Activated CD8-positive, alpha-beta memory T cell treated with anti-CD3 and anti-CD28 coated beads for 36 hours (primary cell): ENCODE results near the gene TENM3. TPM values are rescaled to one million over a fixed set of nuclear protein-coding genes. Genes with fewer than 3 reads are reported as not detected.

Experiments
- CTCF ChIA-PET: fragments of 350-600 bp; sonication (Branson Sonifier 250); formaldehyde crosslinking; loops from one replicate; lab custom pipeline; 2021; ENCODE audit warnings: antibody characterized with exemption; lab: Charles Lee
- POLR2A ChIA-PET: fragments of 350-600 bp; sonication (Branson Sonifier 250); formaldehyde crosslinking; loops from one replicate; lab custom pipeline; 2021; ENCODE audit warnings: antibody characterized with exemption; lab: Charles Lee
- total RNA-seq, 2 experiments: library from RNA; stranded (reverse); gene quantifications; one replicate each; pipeline ENCODE4 v1.2.3, GENCODE V29; 2021

TENM3 gene
- total RNA-seq, 2 experiments from 2014 or later = not detected

GRCh38 chr4:182425302-182425701 lies 182.1 kb downstream of the TENM3 start:
- POLR2A ChIA-PET = no interaction called here
- CTCF ChIA-PET = no interaction called here

- POLR2A ChIA-PET = no interaction called here
Measured at GRCh38 chr4:182426901-182427300, 183.7 kb downstream of the TENM3 start.

GRCh38 chr4:182427554-182427953 lies 184.4 kb downstream of the TENM3 start:
- ChIA-PET POLR2A (no interaction called here), CTCF (no interaction called here)

More at GRCh38 chr4:182426901-182427300, 183.7 kb downstream of the TENM3 start:
- CTCF ChIA-PET = no interaction called here

GRCh38 chr4:182429896-182430295 lies 186.7 kb downstream of the TENM3 start:
- CTCF ChIA-PET = no interaction called here
- POLR2A ChIA-PET = no interaction called here

- ChIA-PET POLR2A (no interaction called here), CTCF (no interaction called here)
Measured at GRCh38 chr4:182432819-182433218, 189.6 kb downstream of the TENM3 start.

GRCh38 chr4:182434720-182435119 lies 191.5 kb downstream of the TENM3 start:
- ChIA-PET POLR2A (no interaction called here), CTCF (no interaction called here)

GRCh38 chr4:182435401-182435800 lies 192.2 kb downstream of the TENM3 start:
- CTCF ChIA-PET = no interaction called here
- POLR2A ChIA-PET = no interaction called here

GRCh38 chr4:182443070-182443469 lies 199.9 kb downstream of the TENM3 start:
- CTCF ChIA-PET = no interaction called here
- POLR2A ChIA-PET = no interaction called here

GRCh38 chr4:182447767-182448280 lies 204.6 kb downstream of the TENM3 start:
- ChIA-PET POLR2A (no interaction called here), CTCF (no interaction called here)

- CTCF ChIA-PET = no interaction called here
- POLR2A ChIA-PET = no interaction called here
Measured at GRCh38 chr4:182448281-182449151, 205.3 kb downstream of the TENM3 start.

- POLR2A ChIA-PET = no interaction called here
- CTCF ChIA-PET = no interaction called here
Measured at GRCh38 chr4:182449186-182449929, 206.2 kb downstream of the TENM3 start.

- CTCF ChIA-PET = no interaction called here
- POLR2A ChIA-PET = no interaction called here
Measured at GRCh38 chr4:182449930-182450439, 206.8 kb downstream of the TENM3 start.

- ChIA-PET POLR2A (no interaction called here), CTCF (no interaction called here)
Measured at GRCh38 chr4:182451441-182451840, 208.2 kb downstream of the TENM3 start.

- POLR2A ChIA-PET = no interaction called here
- CTCF ChIA-PET = no interaction called here
Measured at GRCh38 chr4:182453830-182454229, 210.6 kb downstream of the TENM3 start.

- ChIA-PET POLR2A (no interaction called here), CTCF (no interaction called here)
Measured at GRCh38 chr4:182454440-182455013, 211.3 kb downstream of the TENM3 start.

- CTCF ChIA-PET = no interaction called here
- POLR2A ChIA-PET = no interaction called here
Measured at GRCh38 chr4:182465114-182465513, 221.9 kb downstream of the TENM3 start.

- ChIA-PET CTCF (no interaction called here), POLR2A (no interaction called here)
Measured at GRCh38 chr4:182465979-182466378, 222.8 kb downstream of the TENM3 start.

- POLR2A ChIA-PET = no interaction called here
- CTCF ChIA-PET = no interaction called here
Measured at GRCh38 chr4:182470215-182470614, 227.0 kb downstream of the TENM3 start.

GRCh38 chr4:182475539-182475938 lies 232.3 kb downstream of the TENM3 start:
- CTCF ChIA-PET = no interaction called here

GRCh38 chr4:182478475-182478874 lies 235.3 kb downstream of the TENM3 start:
- POLR2A ChIA-PET = no interaction called here
- CTCF ChIA-PET = no interaction called here

More at GRCh38 chr4:182475539-182475938, 232.3 kb downstream of the TENM3 start:
- POLR2A ChIA-PET = no interaction called here
